ENCODE measurements around the gene CARS2.
"Not testable (repeated sequence)": the region's sequence is repeated elsewhere in the genome, so short reads cannot be mapped to it uniquely, and the experiment has no call there.

The CARS2 gene

GRCh38 chr13:110676595-110677587 lies 29.0 kb downstream of the CARS2 start:
- Mint-ChIP-seq H3K9me3 (peaks cover 31% of the 10 kb centered on the region), H3K27me3 (ENCODE audit: low read depth, poor library complexity) (no peaks in the 10 kb centered on the region), H3K27ac (peak overlapping the region; percentile 93), H3K36me3 (ENCODE audit: low read depth) (peaks cover 80% of the 10 kb centered on the region), H3K4me3 (no peak overlapping the region), H3K4me1 (no peaks in the 10 kb centered on the region)
- no peak for TF ChIP-seq CTCF (IDR thresholded peaks at IDR 0.05)
- no peak for DNase-seq

- DNase-seq; H3K27ac Mint-ChIP-seq; H3K27me3 Mint-ChIP-seq (ENCODE audit: low read depth, poor library complexity); H3K4me1 Mint-ChIP-seq; H3K4me3 Mint-ChIP-seq: not testable (repeated sequence)
- Mint-ChIP-seq H3K9me3 (peaks cover 59% of the 10 kb centered on the region), H3K36me3 (ENCODE audit: low read depth) (peaks cover 100% of the 10 kb centered on the region)
Observed at GRCh38 chr13:110669814-110670213, 36.1 kb downstream of the CARS2 start.

GRCh38 chr13:110669036-110669435 lies 36.9 kb downstream of the CARS2 start:
- Mint-ChIP-seq H3K27ac (no peak overlapping the region), H3K9me3 (peaks cover 52% of the 10 kb centered on the region), H3K36me3 (ENCODE audit: low read depth) (peaks cover 100% of the 10 kb centered on the region), H3K27me3 (ENCODE audit: low read depth, poor library complexity) (peaks cover 4% of the 10 kb centered on the region), H3K4me3 (no peak overlapping the region), H3K4me1 (no peaks in the 10 kb centered on the region)
- DNase-seq = no peak
- TF ChIP-seq CTCF (IDR thresholded peaks at IDR 0.05) = no peak

GRCh38 chr13:110666255-110666533 lies 39.7 kb downstream of the CARS2 start:
- TF ChIP-seq CTCF (IDR thresholded peaks at IDR 0.05) = no peak
- peaks cover 47% of the 10 kb centered on the region for H3K9me3 Mint-ChIP-seq
- peaks cover 100% of the 10 kb centered on the region for H3K36me3 Mint-ChIP-seq (ENCODE audit: low read depth)
- no peak for DNase-seq
- peaks cover 6% of the 10 kb centered on the region for H3K27me3 Mint-ChIP-seq (ENCODE audit: low read depth, poor library complexity)
- no peak overlapping the region for H3K27ac Mint-ChIP-seq
- no peaks in the 10 kb centered on the region for H3K4me1 Mint-ChIP-seq
- no peak overlapping the region for H3K4me3 Mint-ChIP-seq

GRCh38 chr13:110665491-110666254 lies 40.2 kb downstream of the CARS2 start:
- Mint-ChIP-seq H3K9me3 (peaks cover 45% of the 10 kb centered on the region), H3K27ac (peak overlapping the region; percentile 54), H3K4me3 (no peak overlapping the region), H3K36me3 (ENCODE audit: low read depth) (peaks cover 100% of the 10 kb centered on the region), H3K4me1 (no peaks in the 10 kb centered on the region), H3K27me3 (ENCODE audit: low read depth, poor library complexity) (peaks cover 5% of the 10 kb centered on the region)
- DNase-seq = no peak
- TF ChIP-seq CTCF (IDR thresholded peaks at IDR 0.05) = no peak

- Mint-ChIP-seq H3K9me3 (peaks cover 45% of the 10 kb centered on the region), H3K27ac (peak overlapping the region; percentile 19), H3K27me3 (ENCODE audit: low read depth, poor library complexity) (peaks cover 3% of the 10 kb centered on the region), H3K4me1 (no peaks in the 10 kb centered on the region), H3K36me3 (ENCODE audit: low read depth) (peaks cover 100% of the 10 kb centered on the region), H3K4me3 (no peak overlapping the region)
- TF ChIP-seq CTCF (IDR thresholded peaks at IDR 0.05) = no peak
- DNase-seq = no peak
Observed at GRCh38 chr13:110664673-110665072, 41.2 kb downstream of the CARS2 start.
